ENCODE results near the gene C1orf174. TPM values are rescaled to one million over a fixed set of nuclear protein-coding genes. Genes with fewer than 3 reads are reported as not detected.

C1orf174 gene
- total RNA-seq, 1 donor from 2014 or later, result 19.9 TPM

GRCh38 chr1:3865606-3866160, 34.4 kb downstream of the C1orf174 start:
- Histone ChIP-seq H3K4me3 (no peak overlapping the region), H3K27me3 (no peaks in the 10 kb centered on the region), H3K27ac (no peak overlapping the region), H3K36me3 (peaks cover 28% of the 10 kb centered on the region), H3K4me1 (no peaks in the 10 kb centered on the region), H3K9me3 (no peaks in the 10 kb centered on the region)
- intact Hi-C loops (cut with DNase I), result no loop called here
- TF ChIP-seq CTCF (IDR thresholded peaks at IDR 0.05), result no peak
- ATAC-seq, result no peak
- DNase-seq, result no peak

- Histone ChIP-seq H3K36me3 (peaks cover 20% of the 10 kb centered on the region), H3K4me3 (no peak overlapping the region), H3K9me3 (no peaks in the 10 kb centered on the region), H3K27me3 (no peaks in the 10 kb centered on the region), H3K27ac (no peak overlapping the region), H3K4me1 (no peaks in the 10 kb centered on the region)
- ATAC-seq (no peak), DNase-seq (no peak)
- intact Hi-C loops (cut with DNase I), result no loop called here
- no peak for TF ChIP-seq CTCF (IDR thresholded peaks at IDR 0.05)
These were observed 35.2 kb downstream of the C1orf174 start for GRCh38 chr1:3864884-3865283.

- Histone ChIP-seq H3K4me3 (no peak overlapping the region), H3K9me3 (no peaks in the 10 kb centered on the region), H3K27ac (no peak overlapping the region), H3K27me3 (no peaks in the 10 kb centered on the region), H3K36me3 (peaks cover 9% of the 10 kb centered on the region), H3K4me1 (peaks cover 3% of the 10 kb centered on the region)
- DNase-seq (no peak), ATAC-seq (no peak)
- intact Hi-C loops (cut with DNase I), result no loop called here
- no peak for TF ChIP-seq CTCF (IDR thresholded peaks at IDR 0.05)
These were observed 36.7 kb downstream of the C1orf174 start for GRCh38 chr1:3863231-3863935.

GRCh38 chr1:3858231-3858981, 41.7 kb downstream of the C1orf174 start:
- H3K4me1 ChIP-seq, result peaks cover 19% of the 10 kb centered on the region
- intact Hi-C loops (cut with DNase I), result no loop called here
- ATAC-seq (no peak), DNase-seq (no peak)
- TF ChIP-seq CTCF (IDR thresholded peaks at IDR 0.05), result no peak
- no peaks in the 10 kb centered on the region for H3K9me3 ChIP-seq
- H3K36me3 ChIP-seq, result no peaks in the 10 kb centered on the region
- H3K4me3 ChIP-seq, result peak overlapping the region; percentile 92
- H3K27me3 ChIP-seq, result no peaks in the 10 kb centered on the region
- H3K27ac ChIP-seq, result no peak overlapping the region

GRCh38 chr1:3857791-3858129, 42.3 kb downstream of the C1orf174 start:
- peaks cover 19% of the 10 kb centered on the region for H3K4me1 ChIP-seq
- DNase-seq (no peak), ATAC-seq (no peak)
- peak overlapping the region; percentile 92 for H3K4me3 ChIP-seq
- H3K27ac ChIP-seq, result peak overlapping the region; percentile 80
- H3K9me3 ChIP-seq, result no peaks in the 10 kb centered on the region
- H3K27me3 ChIP-seq, result no peaks in the 10 kb centered on the region
- no peak for TF ChIP-seq CTCF (IDR thresholded peaks at IDR 0.05)
- no peaks in the 10 kb centered on the region for H3K36me3 ChIP-seq
- intact Hi-C loops (cut with DNase I), result no loop called here

Data from upper lobe of right lung (tissue), 1 donor.